Astrocyte (in vitro differentiated cells and primary cell): ENCODE data around the gene SRD5A1. TPM values are rescaled to one million over a fixed set of nuclear protein-coding genes. Genes with fewer than 3 reads are reported as not detected.

Experiments used
- DNase-seq: peaks from one replicate; pipeline ENCODE4 v3.0.0-alpha.2; 2010; ENCODE audit warnings: low read depth
- FAIRE-seq: peaks from 2 replicates; lab custom pipeline; 2011; peaks lifted over from hg19 to GRCh38; lab: Jason Lieb, UNC
- H2AFZ ChIP-seq: 2 replicates; pipeline ENCODE4 v1.6.0; 2012; ENCODE audit warnings: low read depth, low read length, inconsistent platforms
- H3K27ac ChIP-seq: 2 replicates; pipeline ENCODE4 v1.5.1; 2011; ENCODE audit warnings: low read depth, low read length, inconsistent platforms
- H3K27me3 ChIP-seq: 2 replicates; pipeline ENCODE4 v1.6.0; 2011; ENCODE audit warnings: low read length, inconsistent platforms; ENCODE audit not compliant: insufficient read depth
- H3K36me3 ChIP-seq: 2 replicates; pipeline ENCODE4 v1.5.1; 2011; ENCODE audit warnings: low read length, inconsistent platforms; ENCODE audit not compliant: insufficient read depth
- H3K4me1 ChIP-seq: 2 replicates; pipeline ENCODE4 v1.5.1; 2011; ENCODE audit warnings: low read length, inconsistent platforms; ENCODE audit not compliant: insufficient read depth
- H3K4me2 ChIP-seq: 2 replicates; pipeline ENCODE4 v1.6.0; 2012; ENCODE audit warnings: low read length, inconsistent platforms
- H3K4me3 ChIP-seq: 2 replicates; pipeline ENCODE4 v1.5.1; 2011; ENCODE audit warnings: low read depth, mild to moderate bottlenecking, low read length, inconsistent platforms; ENCODE audit not compliant: insufficient read depth
- H3K79me2 ChIP-seq: 2 replicates; pipeline ENCODE4 v1.6.0; 2012; ENCODE audit warnings: mild to moderate bottlenecking, low read length, inconsistent platforms; ENCODE audit not compliant: insufficient read depth
- H3K9ac ChIP-seq: 2 replicates; pipeline ENCODE4 v1.6.0; 2012; ENCODE audit warnings: mild to moderate bottlenecking, low read length, inconsistent platforms
- H3K9me3 ChIP-seq: 2 replicates; pipeline ENCODE4 v1.5.1; 2012; ENCODE audit warnings: low read depth, mild to moderate bottlenecking, low read length, inconsistent platforms; ENCODE audit not compliant: insufficient read depth
- H4K20me1 ChIP-seq: 2 replicates; pipeline ENCODE4 v1.6.0; 2012; ENCODE audit warnings: low read length, inconsistent platforms; ENCODE audit not compliant: insufficient read depth
- H3K27ac Mint-ChIP-seq: one replicate; pipeline ENCODE4 v1.8.0; 2021; ENCODE audit warnings: mild to moderate bottlenecking, mixed read lengths; ENCODE audit not compliant: unreplicated experiment
- H3K27me3 Mint-ChIP-seq: one replicate; pipeline ENCODE4 v1.8.0; 2021; ENCODE audit warnings: low read depth, mixed read lengths; ENCODE audit not compliant: unreplicated experiment
- H3K36me3 Mint-ChIP-seq: one replicate; pipeline ENCODE4 v1.8.0; 2021; ENCODE audit warnings: low read depth, mixed read lengths; ENCODE audit not compliant: unreplicated experiment
- H3K4me1 Mint-ChIP-seq: one replicate; pipeline ENCODE4 v1.8.0; 2021; ENCODE audit warnings: low read depth, mixed read lengths; ENCODE audit not compliant: unreplicated experiment
- H3K4me3 Mint-ChIP-seq: one replicate; pipeline ENCODE4 v1.8.0; 2021; ENCODE audit warnings: mild to moderate bottlenecking, moderate library complexity, mixed read lengths; ENCODE audit not compliant: unreplicated experiment
- H3K9me3 Mint-ChIP-seq: one replicate; pipeline ENCODE4 v1.8.0; 2021; ENCODE audit warnings: mild to moderate bottlenecking, mixed read lengths; ENCODE audit not compliant: unreplicated experiment
- EZH2 ChIP-seq: IDR thresholded peaks from 2 replicates; pipeline ENCODE4 v1.6.1; 2012; ENCODE audit warnings: mild to moderate bottlenecking, low read length, inconsistent platforms; ENCODE audit not compliant: insufficient read depth
- total RNA-seq: library from RNA; stranded (reverse); gene quantifications from 2 replicates; pipeline ENCODE4 v1.2.1, GENCODE V29; 2021
- TF ChIP-seq, protein P1 (sequence below): IDR thresholded peaks from 2 replicates; pipeline ENCODE4 v1.5.1; 2011; ENCODE audit warnings: low read depth, mild to moderate bottlenecking, inconsistent platforms, low read length, moderate library complexity; ENCODE audit not compliant: insufficient read depth

SRD5A1 gene
- total RNA-seq, 1 donor from 2014 or later = 27.6 TPM

DNA sequence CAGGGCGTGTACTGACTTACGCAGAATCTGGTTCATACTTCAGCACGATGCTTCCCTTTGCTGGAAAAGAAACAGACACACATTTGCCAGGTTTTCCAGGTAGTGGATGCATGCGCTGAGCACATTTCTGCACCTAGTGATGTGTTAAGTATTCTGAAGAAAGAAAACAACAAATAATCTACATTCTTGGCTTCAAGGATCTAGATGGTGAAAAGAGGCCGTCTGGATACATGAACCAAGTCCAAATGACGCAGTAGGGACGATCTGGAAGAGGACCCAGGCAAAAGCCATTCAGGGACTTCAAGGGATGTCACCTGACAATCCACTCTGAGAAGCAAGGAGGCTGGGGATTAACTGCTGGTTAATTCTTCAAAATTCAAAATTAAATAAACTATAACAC, 30.8 kb upstream of the SRD5A1 start:
- Histone ChIP-seq H3K36me3 (peaks cover 67% of the 10 kb centered on the region), H2AFZ (no peak overlapping the region), H3K4me2 (no peak overlapping the region), H3K27me3 (no peaks in the 10 kb centered on the region), H3K9ac (no peak overlapping the region), H4K20me1 (peaks cover 33% of the 10 kb centered on the region), H3K9me3 (no peaks in the 10 kb centered on the region), H3K79me2 (no peaks in the 10 kb centered on the region), H3K4me1 (no peaks in the 10 kb centered on the region), H3K27ac (no peak overlapping the region), H3K4me3 (no peak overlapping the region)
- no peaks in the 10 kb centered on the region for H3K4me1 Mint-ChIP-seq
- no peaks in the 10 kb centered on the region for H3K27me3 Mint-ChIP-seq
- peaks cover 40% of the 10 kb centered on the region for H3K36me3 Mint-ChIP-seq
- no peaks in the 10 kb centered on the region for H3K9me3 Mint-ChIP-seq
- no peak for DNase-seq
- no peak for FAIRE-seq
- H3K27ac Mint-ChIP-seq = no peak overlapping the region
- no peak overlapping the region for H3K4me3 Mint-ChIP-seq
- TF ChIP-seq, protein P1, sequence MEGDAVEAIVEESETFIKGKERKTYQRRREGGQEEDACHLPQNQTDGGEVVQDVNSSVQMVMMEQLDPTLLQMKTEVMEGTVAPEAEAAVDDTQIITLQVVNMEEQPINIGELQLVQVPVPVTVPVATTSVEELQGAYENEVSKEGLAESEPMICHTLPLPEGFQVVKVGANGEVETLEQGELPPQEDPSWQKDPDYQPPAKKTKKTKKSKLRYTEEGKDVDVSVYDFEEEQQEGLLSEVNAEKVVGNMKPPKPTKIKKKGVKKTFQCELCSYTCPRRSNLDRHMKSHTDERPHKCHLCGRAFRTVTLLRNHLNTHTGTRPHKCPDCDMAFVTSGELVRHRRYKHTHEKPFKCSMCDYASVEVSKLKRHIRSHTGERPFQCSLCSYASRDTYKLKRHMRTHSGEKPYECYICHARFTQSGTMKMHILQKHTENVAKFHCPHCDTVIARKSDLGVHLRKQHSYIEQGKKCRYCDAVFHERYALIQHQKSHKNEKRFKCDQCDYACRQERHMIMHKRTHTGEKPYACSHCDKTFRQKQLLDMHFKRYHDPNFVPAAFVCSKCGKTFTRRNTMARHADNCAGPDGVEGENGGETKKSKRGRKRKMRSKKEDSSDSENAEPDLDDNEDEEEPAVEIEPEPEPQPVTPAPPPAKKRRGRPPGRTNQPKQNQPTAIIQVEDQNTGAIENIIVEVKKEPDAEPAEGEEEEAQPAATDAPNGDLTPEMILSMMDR = no peak
- no peak for TF ChIP-seq EZH2

DNA sequence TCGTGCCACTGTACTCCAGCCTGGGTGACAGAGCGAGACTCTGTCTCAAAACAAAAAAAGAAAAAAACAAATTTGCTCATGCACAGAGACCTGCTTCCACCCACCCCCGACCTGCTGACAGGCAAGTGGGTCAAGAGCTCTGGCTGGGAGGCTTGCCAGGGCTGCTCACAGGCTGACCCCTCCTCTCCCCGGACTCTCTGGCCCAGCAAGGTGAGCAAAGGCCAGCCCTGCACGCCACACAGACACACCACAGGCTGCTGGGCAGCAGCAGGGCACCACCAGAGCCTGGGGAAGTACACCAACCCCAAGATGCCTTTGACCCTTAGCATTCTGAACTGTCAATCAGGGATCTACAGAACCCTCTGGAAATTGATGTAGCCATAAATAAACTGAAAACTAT, 29.6 kb upstream of the SRD5A1 start:
- Histone ChIP-seq H3K9ac (no peak overlapping the region), H3K27me3 (no peaks in the 10 kb centered on the region), H3K79me2 (peaks cover 4% of the 10 kb centered on the region), H3K4me2 (no peak overlapping the region), H4K20me1 (peaks cover 41% of the 10 kb centered on the region), H3K36me3 (peaks cover 74% of the 10 kb centered on the region), H3K4me1 (no peaks in the 10 kb centered on the region), H3K9me3 (no peaks in the 10 kb centered on the region), H3K4me3 (no peak overlapping the region), H3K27ac (no peak overlapping the region), H2AFZ (no peak overlapping the region)
- no peak for DNase-seq
- no peak for FAIRE-seq
- Mint-ChIP-seq H3K36me3 (peaks cover 35% of the 10 kb centered on the region), H3K27me3 (no peaks in the 10 kb centered on the region), H3K9me3 (no peaks in the 10 kb centered on the region), H3K4me3 (no peak overlapping the region), H3K4me1 (no peaks in the 10 kb centered on the region), H3K27ac (no peak overlapping the region)
- TF ChIP-seq, protein P1 = no peak

- Histone ChIP-seq H3K4me3 (no peak overlapping the region), H3K9ac (no peak overlapping the region), H2AFZ (no peak overlapping the region), H4K20me1 (peaks cover 41% of the 10 kb centered on the region), H3K79me2 (peaks cover 7% of the 10 kb centered on the region), H3K36me3 (peaks cover 80% of the 10 kb centered on the region), H3K9me3 (no peaks in the 10 kb centered on the region), H3K27me3 (no peaks in the 10 kb centered on the region), H3K27ac (no peak overlapping the region), H3K4me2 (no peak overlapping the region), H3K4me1 (no peaks in the 10 kb centered on the region)
- Mint-ChIP-seq H3K27me3 (no peaks in the 10 kb centered on the region), H3K36me3 (peaks cover 37% of the 10 kb centered on the region), H3K4me3 (no peak overlapping the region), H3K9me3 (no peaks in the 10 kb centered on the region), H3K27ac (no peak overlapping the region), H3K4me1 (no peaks in the 10 kb centered on the region)
- no peak for TF ChIP-seq EZH2
- TF ChIP-seq, protein P1 = no peak
- FAIRE-seq = no peak
- DNase-seq = no peak
Measured at GRCh38 chr5:6604341-6604740, 28.9 kb upstream of the SRD5A1 start.
